LNCAP (cell line): Measurements from ENCODE around the gene SLC10A7.

ENCODE experiments used
- CTCF ChIP-seq: fragments of 450-650 bp; IDR thresholded peaks from 2 replicates; pipeline ENCODE4 v1.5.1; 2017; ENCODE audit warnings: mild to moderate bottlenecking

Gene SLC10A7

GRCh38 chr4:146494143-146494542, 27.6 kb downstream of the SLC10A7 start:
- no peak for TF ChIP-seq CTCF

- no peak for TF ChIP-seq CTCF
Measured at GRCh38 chr4:146490106-146490505, 31.6 kb downstream of the SLC10A7 start.

- TF ChIP-seq CTCF, result no peak
Measured at GRCh38 chr4:146488495-146489174, 33.1 kb downstream of the SLC10A7 start.

GRCh38 chr4:146486565-146486964, 35.2 kb downstream of the SLC10A7 start:
- TF ChIP-seq CTCF, result no peak

- no peak for TF ChIP-seq CTCF
Measured at GRCh38 chr4:146485968-146486367, 35.8 kb downstream of the SLC10A7 start.

- no peak for TF ChIP-seq CTCF
Measured at GRCh38 chr4:146482788-146483187, 39.0 kb downstream of the SLC10A7 start.

- TF ChIP-seq CTCF, result no peak
Measured at GRCh38 chr4:146481246-146481645, 40.5 kb downstream of the SLC10A7 start.

- TF ChIP-seq CTCF, result no peak
Measured at GRCh38 chr4:146478009-146478408, 43.7 kb downstream of the SLC10A7 start.
